Heart left ventricle (tissue), 16 donors: ENCODE data around the gene GPR176. TPM values are rescaled to one million over a fixed set of nuclear protein-coding genes. Genes with fewer than 3 reads are reported as not detected.

Experiments used
- ATAC-seq, 4 donors: fragments of 200-7000 bp; cut with Tn5 transposase; one replicate each; pipeline ENCODE4 v1.9.1; 2020 to 2022; ENCODE audit warnings: moderate library complexity in 4 of 4, mild to moderate bottlenecking in 3 of 4, moderate number of reproducible peaks in 1 of 4
- DNase-seq, 5 donors: peaks; one replicate each; pipeline ENCODE4 v3.0.0-alpha.2; 2020
- H3K27ac ChIP-seq, 12 donors: fragments of 200-600 bp; sonication (generic) in 4 of 12; one replicate each; pipeline versions ENCODE4 v1.5.0 to v1.8.0; 2016 to 2022; ENCODE audit warnings: mild to moderate bottlenecking in 2 of 12
- H3K27me3 ChIP-seq, 9 donors: fragments of 200-600 bp; sonication (generic) in 2 of 9; one replicate each; pipeline versions ENCODE4 v1.5.1 to v1.8.0; 2016 to 2022; ENCODE audit warnings: mild to moderate bottlenecking in 3 of 9
- H3K36me3 ChIP-seq, 9 donors: fragments of 200-600 bp; sonication (generic) in 2 of 9; one replicate each; pipeline versions ENCODE4 v1.5.0 to v1.8.0; 2018 to 2022; ENCODE audit warnings: mild to moderate bottlenecking in 2 of 9
- H3K4me1 ChIP-seq, 12 donors: fragments of 200-600 bp; sonication (generic) in 4 of 12; one replicate each; pipeline versions ENCODE4 v1.5.0 to v1.8.0; 2016 to 2022; ENCODE audit warnings: mild to moderate bottlenecking in 3 of 12
- H3K4me3 ChIP-seq, 12 donors: fragments of 200-600 bp; sonication (generic) in 4 of 12; one replicate each; pipeline versions ENCODE4 v1.5.0 to v1.8.0; 2017 to 2022; ENCODE audit warnings: mild to moderate bottlenecking in 9 of 12, moderate library complexity in 4 of 12
- H3K9me3 ChIP-seq, 12 donors: fragments of 200-600 bp; sonication (generic) in 4 of 12; one replicate each; pipeline versions ENCODE4 v1.5.0 to v1.8.0; 2016 to 2022; ENCODE audit warnings: mild to moderate bottlenecking in 1 of 12
- CTCF ChIP-seq, 12 donors: fragments of 200-600 bp; sonication (generic) in 4 of 12; IDR thresholded peaks; one replicate each; pipeline versions ENCODE4 v1.5.0 to v1.8.0; 2018 to 2022; ENCODE audit warnings: antibody characterized with exemption in 12 of 12, mild to moderate bottlenecking in 5 of 12
- POLR2A ChIP-seq, 2 donors: fragments of 450-650 bp; IDR thresholded peaks; one replicate each; pipeline ENCODE4 v1.6.1; 2017; ENCODE audit warnings: antibody characterized with exemption in 2 of 2, mild to moderate bottlenecking in 2 of 2, moderate library complexity in 2 of 2
- WGBS, 4 donors: extraction: QIAGEN DNeasy Blood & Tissue Kit in 2 of 4; methylation state at CpG; one replicate each; pipeline versions ENCODE4 v1.1.5 to v1.1.7; 2013 to 2018; 5-methylcytosine and 5-hydroxymethylcytosine counted together
- intact Hi-C, 10 donors: fragments of 100-400 bp; cut with DNase I; formaldehyde crosslinking; loops; one replicate each; pipeline versions ENCODE4 v1.11.1 to v1.14.2; 2022
- polyA plus RNA-seq, 2 donors: library from polyadenylated mRNA; stranded (reverse); fragments of 200-250 nt; gene quantifications; one replicate each; pipeline ENCODE4 v1.2.3, GENCODE V29; 2013
- total RNA-seq, 9 donors: library from RNA; depleted of rRNA in 2 of 9; stranded (reverse); fragments of >200 nt in 2 of 9; fragmentation: NEBNext Ultra II Directional in 3 of 9; extraction: Animal tissue kit (Norgen Biotek cat#: 25700) in 3 of 9; gene quantifications; one replicate each; pipeline versions ENCODE4 v1.1.0 to v1.2.4, GENCODE V29; 2016 to 2023
- donor health status: ischemic (EF 13 %, LVEDD 7.1; RV severe dilation, severe dysfunction).
- donor health status: healthy with polysubstance abuse.
- donor health status: DM: no; HTN: yes; CAD: no.
- donor health status: DM: no; HTN: no; CAD: no.
- donor health status: ischemic (EF 25% LVEDD 6.9; RV normal size, moderate dysfunction).
- donor health status: ischemic (EF 25% LVEDD 5.7; RV mildly dilated, moderate dysfunction).
- donor health status: healthy.
- donor health status: DM: yes; HTN: yes; CAD: no.
- donor health status: ischemic (EF 35%, LVEDD 5.7; RV mildly dilated, moderate dysfunction).
- donor health status: nonischemic (EF 11% LVEDD 7.7; RV severe dilation, severe dysfunction).
- donor health status: DM: yes; HTN: yes; CAD: no.
- donor health status: PGD.
- donor health status: ischemic (EF 29% LVEDD 5.4; RV normal size, mild dysfunction).
- donor health status: nonischemic (EF 23%, LVEDD 6.1; RV moderate dilation, normal function).

The GPR176 gene
- total and polyA plus RNA-seq, 11 donors = 1.1 to 4.3 (median 2.1) TPM

GRCh38 chr15:39869254-39869653 lies 50.8 kb downstream of the GPR176 start:
- DNase-seq (no peak), ATAC-seq (no peak)
- Histone ChIP-seq H3K27ac (no peak overlapping the region), H3K4me1 (peaks cover 0 to 13% (median 0%) of the 10 kb centered on the region in 12 donors), H3K27me3 (no peaks in the 10 kb centered on the region), H3K36me3 (no peaks in the 10 kb centered on the region), H3K4me3 (no peak overlapping the region), H3K9me3 (no peaks in the 10 kb centered on the region)
- 59 to 84% (median 77%) methylated on average over 4 of the region's 4 CpGs for WGBS, 4 donors
- intact Hi-C loops = no loop called here
- TF ChIP-seq CTCF (IDR thresholded peaks at IDR 0.05) (no peak), POLR2A (IDR thresholded peaks at IDR 0.05) (no peak)

- Histone ChIP-seq H3K4me1 (peaks cover 0 to 13% (median 0%) of the 10 kb centered on the region in 12 donors), H3K4me3 (no peak overlapping the region), H3K36me3 (no peaks in the 10 kb centered on the region), H3K27me3 (no peaks in the 10 kb centered on the region), H3K9me3 (no peaks in the 10 kb centered on the region), H3K27ac (no peak overlapping the region)
- TF ChIP-seq CTCF (IDR thresholded peaks at IDR 0.05) = no peak
- no peak for TF ChIP-seq POLR2A (IDR thresholded peaks at IDR 0.05)
- WGBS, 4 donors = 74 to 94% (median 89%) methylated on average over 2 of the region's 2 CpGs
- ATAC-seq (no peak), DNase-seq (no peak)
- intact Hi-C loops = no loop called here
Measured at GRCh38 chr15:39868396-39868795, 51.7 kb downstream of the GPR176 start.

GRCh38 chr15:39864116-39864515 lies 56.0 kb downstream of the GPR176 start:
- H3K36me3 ChIP-seq = no peaks in the 10 kb centered on the region
- WGBS, 4 donors = 70 to 84% (median 78%) methylated on average over 1 of the region's 1 CpG
- intact Hi-C loops = no loop called here
- TF ChIP-seq POLR2A (IDR thresholded peaks at IDR 0.05) (no peak), CTCF (IDR thresholded peaks at IDR 0.05) (no peak)
- no peak overlapping the region for H3K27ac ChIP-seq
- ATAC-seq (no peak), DNase-seq (no peak)
- H3K9me3 ChIP-seq = no peaks in the 10 kb centered on the region
- H3K4me1 ChIP-seq = peaks cover 0 to 5% (median 0%) of the 10 kb centered on the region in 12 donors
- H3K4me3 ChIP-seq = no peak overlapping the region
- no peaks in the 10 kb centered on the region for H3K27me3 ChIP-seq

GRCh38 chr15:39860871-39861270 lies 59.2 kb downstream of the GPR176 start:
- TF ChIP-seq POLR2A (IDR thresholded peaks at IDR 0.05) = no peak
- no peak for TF ChIP-seq CTCF (IDR thresholded peaks at IDR 0.05)
- intact Hi-C loops = no loop called here
- Histone ChIP-seq H3K9me3 (no peaks in the 10 kb centered on the region), H3K4me1 (no peaks in the 10 kb centered on the region), H3K36me3 (no peaks in the 10 kb centered on the region), H3K4me3 (no peak overlapping the region), H3K27me3 (no peaks in the 10 kb centered on the region), H3K27ac (no peak overlapping the region)
- WGBS, 4 donors = 86 to 100% (median 94%) methylated on average over 1 of the region's 1 CpG
- DNase-seq = no peak
- ATAC-seq = no peak
